ENCODE results near the gene NMNAT2.

Gene NMNAT2

GRCh38 chr1:183363972-183364371, 54.2 kb downstream of the NMNAT2 start:
- no peak for DNase-seq

- DNase-seq = no peak
Measured at GRCh38 chr1:183361081-183361480, 57.1 kb downstream of the NMNAT2 start.

- DNase-seq = no peak
Measured at GRCh38 chr1:183360473-183360872, 57.7 kb downstream of the NMNAT2 start.

DNA sequence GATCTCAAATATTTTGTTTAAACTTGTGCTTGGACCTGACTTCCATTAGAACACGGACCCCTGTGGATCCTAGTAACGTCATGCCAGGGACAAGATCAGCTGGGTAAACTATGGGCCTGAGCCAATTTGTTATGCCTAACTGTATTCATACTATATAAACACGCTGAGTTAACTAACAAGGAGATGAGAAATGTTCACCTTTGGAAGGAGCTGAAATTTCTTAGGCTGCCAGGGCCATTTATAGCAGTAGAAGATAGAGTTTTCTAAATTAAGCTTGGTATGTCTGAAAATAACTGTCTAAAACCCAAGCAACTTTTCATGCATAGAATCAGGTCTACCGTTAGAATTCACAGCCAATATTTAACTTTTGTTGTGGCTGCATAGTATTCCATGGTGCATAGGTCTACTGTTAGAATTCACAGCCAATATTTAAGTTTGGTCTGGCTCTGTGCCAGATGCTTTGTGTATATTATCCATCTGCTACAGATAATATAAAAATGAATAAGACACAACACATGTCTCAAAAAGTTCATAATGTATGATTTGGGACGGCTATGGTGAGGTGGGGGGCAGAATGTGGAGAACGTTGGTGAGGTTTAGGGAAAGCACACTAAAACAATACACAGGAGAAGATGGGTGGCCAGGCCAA, 61.5 kb downstream of the NMNAT2 start:
- DNase-seq = no peak

DNA sequence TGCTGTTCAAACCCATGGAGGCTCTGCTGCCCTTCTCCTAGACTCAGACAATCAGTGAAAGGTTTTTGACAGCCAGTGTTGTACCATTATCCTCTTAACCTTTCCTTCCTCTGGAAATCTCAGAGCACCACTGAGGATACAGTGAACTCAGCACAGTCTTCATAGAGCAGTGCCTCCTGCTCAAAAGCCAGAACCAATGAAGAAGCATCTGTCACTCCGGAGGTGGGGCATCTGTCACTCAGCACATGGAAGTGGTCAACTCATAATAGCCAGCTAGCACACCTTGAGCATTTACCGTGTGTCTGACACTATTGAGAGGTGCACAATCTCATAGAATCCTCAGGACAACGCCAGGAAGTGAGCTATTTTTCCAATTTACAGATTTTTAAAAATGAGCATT, 62.4 kb downstream of the NMNAT2 start:
- DNase-seq = no peak

GRCh38 chr1:183355181-183355580, 63.0 kb downstream of the NMNAT2 start:
- DNase-seq = no peak

- no peak for DNase-seq
Measured at GRCh38 chr1:183353597-183353996, 64.6 kb downstream of the NMNAT2 start.

GRCh38 chr1:183349201-183349711, 68.9 kb downstream of the NMNAT2 start:
- no peak for DNase-seq

DNA sequence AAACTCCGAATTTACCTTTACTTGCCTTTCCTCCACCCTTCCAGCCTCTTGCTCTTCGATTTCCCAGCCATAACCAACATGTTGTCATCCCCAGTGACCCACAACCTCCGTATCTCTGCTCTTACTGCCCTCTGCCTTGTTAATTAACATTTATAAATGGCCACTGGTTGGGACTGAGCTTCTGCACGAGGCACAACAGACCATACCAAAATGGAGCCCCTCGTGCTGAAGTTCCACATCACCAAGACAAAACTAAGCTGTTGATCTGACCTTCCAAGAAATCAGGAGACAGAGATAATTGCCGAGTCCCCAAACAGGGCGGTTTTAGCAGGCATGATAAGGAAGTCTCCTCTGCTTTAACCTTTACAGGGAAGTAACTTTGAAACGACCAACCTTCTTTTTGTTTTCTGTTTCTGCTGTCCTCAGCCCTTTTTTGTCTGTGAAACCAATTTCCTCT, 71.9 kb downstream of the NMNAT2 start:
- DNase-seq = no peak

DNA sequence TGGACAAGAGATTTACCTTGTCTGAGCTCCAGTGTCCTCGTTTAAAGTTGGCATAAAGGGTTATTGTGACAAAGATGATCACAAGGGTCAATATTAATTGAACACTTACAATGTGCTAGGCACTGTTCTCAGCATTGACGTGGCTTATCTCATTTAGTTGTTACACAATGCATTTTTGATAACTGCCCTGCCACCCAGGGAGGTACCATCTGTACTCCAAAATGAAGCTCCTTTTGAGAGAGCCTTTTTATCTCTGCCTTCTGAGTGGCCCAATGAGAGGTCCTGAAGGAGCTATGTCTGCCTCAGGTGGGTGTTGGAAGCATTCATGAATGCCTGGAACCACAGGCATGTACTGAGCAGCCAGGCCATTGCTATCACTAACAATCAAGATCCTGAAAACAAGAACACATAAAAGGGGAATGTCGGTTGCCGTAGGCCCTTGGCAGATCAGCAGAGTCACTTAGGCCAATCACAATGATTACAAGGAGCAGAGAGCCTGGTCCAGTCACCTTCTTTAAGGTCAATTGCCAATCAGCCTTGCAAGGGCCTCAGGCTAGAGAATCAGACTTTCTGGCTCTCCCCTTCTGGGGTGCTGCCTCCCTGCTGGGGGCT, 78.5 kb downstream of the NMNAT2 start:
- DNase-seq = no peak

GRCh38 chr1:183331091-183331742, 87.0 kb downstream of the NMNAT2 start:
- no peak for DNase-seq

DNA sequence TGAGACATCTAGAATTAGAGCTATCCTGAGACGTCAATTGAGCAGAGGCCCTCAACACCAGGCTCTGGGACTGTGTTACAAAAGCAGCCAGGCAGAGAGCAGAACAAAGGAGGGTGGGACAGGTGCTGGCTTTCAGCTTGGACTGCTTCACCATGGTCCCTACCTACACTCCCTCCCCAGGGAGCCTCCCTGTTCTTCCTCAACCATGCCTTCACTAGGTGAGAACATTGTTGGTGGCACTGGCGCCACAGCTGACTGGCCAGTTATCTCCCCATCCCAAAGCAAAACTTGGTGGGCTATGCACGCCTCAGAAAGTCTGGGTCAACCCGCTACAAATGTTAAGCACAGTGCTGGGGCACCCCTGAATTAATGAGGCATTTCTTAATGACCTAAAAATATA, 87.8 kb downstream of the NMNAT2 start:
- DNase-seq = no peak

- DNase-seq = no peak
Measured at GRCh38 chr1:183328371-183328770, 89.8 kb downstream of the NMNAT2 start.

- no peak for DNase-seq
Measured at GRCh38 chr1:183327434-183328290, 90.5 kb downstream of the NMNAT2 start.

- no peak for DNase-seq
Measured at GRCh38 chr1:183323849-183324683, 94.1 kb downstream of the NMNAT2 start.

DNA sequence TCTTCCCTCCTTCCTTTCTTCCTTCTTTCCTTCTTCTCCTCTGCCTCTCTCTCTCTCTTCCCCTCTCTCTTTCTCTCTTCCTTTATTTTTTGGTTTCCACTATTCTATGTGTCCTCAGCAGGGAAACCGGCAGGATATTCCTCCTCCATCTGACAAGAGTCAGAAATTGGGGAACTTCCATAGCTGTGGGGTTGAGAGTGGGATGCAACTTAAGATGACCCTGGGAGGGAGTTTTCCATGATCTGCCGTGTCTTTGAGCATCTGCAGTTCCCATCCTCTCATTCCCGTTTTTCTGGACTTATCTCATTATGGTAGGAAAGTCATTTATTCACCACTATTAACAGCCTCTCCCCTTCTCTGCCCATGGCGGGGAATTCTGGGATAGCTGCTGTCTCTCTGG, 98.6 kb downstream of the NMNAT2 start:
- DNase-seq = no peak

DNA sequence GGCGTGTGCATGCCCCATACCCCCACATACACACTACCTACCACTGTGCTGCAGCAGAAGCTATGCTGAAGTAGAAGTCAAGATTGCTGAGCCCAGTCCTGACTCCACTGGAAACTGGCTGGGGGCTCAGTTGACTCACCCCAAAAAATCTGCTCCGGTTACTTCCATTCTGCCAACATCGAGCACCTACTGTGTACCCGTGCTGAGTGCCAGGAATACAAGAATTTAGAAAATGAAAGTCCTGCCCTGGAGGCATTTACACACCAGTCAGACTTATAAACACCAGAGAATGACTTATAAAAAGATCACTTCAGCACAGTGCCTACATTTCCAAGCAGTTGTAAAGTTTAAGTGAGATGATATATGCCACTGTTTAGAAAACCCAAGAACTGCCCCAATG, 99.1 kb downstream of the NMNAT2 start:
- DNase-seq = no peak

DNA sequence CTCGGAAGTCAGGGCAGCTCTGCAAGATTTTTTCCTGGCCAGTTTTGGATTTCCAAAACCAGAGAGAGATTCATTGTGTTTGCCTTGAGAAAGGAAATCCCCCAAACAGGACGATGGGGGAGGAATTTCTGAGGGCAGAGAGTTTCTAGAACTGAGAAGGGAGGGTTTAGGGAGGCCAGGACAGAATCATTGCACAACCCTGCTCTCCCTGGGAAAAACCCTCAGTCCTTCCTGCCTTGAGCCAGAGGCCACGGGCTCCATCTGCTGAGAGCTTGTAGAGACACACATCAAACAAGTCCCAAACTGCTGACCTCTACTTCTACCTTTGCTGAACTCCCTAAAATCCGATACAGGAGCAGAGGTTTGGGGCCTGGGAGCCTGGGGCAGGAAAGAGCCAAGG, 99.7 kb downstream of the NMNAT2 start:
- no peak for DNase-seq

DNA sequence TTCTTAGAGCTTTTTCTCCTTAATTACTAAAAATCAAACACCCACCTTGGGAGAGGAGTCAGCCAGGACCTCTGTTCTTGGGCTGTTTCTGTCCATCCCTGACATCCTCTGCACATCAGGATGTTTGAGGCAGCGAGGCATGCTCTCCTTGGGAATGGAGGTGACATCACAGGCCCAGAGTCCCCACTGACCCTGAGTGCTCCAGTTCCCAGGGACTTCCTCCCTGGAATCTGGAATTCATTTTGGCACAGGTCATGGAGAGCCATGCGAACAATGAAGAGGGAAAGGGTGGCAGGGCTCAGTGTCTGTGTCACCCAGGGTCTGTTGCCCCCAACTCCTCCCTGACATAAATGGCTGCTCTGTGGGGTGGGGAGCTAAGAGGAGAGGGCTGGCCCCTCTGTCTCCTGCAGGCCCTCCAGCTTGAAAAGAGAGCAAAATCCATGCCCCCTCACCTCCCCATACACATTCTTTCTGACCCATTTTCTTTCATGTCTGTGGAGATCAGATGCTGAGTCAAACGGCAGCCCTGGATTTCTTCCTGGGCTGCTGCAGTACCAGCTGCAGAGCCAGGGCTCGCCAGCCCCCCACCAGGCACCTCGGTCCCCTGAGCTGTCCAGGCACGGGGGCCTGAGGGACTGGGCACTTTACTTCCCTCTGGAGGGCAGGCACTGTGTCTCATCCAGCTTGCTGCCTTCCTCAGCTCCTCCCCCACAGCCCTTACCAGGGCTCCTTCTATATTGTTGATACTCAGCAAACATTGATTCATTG, 102.0 kb downstream of the NMNAT2 start:
- no peak for DNase-seq

- no peak for DNase-seq
Measured at GRCh38 chr1:183313063-183313462, 105.1 kb downstream of the NMNAT2 start.

- no peak for DNase-seq
Measured at GRCh38 chr1:183310753-183311479, 107.3 kb downstream of the NMNAT2 start.
